ENCODE results near the gene SART3.
"Not testable (repeated sequence)": the region's sequence is repeated elsewhere in the genome, so short reads cannot be mapped to it uniquely, and the experiment has no call there.

Gene SART3

DNA sequence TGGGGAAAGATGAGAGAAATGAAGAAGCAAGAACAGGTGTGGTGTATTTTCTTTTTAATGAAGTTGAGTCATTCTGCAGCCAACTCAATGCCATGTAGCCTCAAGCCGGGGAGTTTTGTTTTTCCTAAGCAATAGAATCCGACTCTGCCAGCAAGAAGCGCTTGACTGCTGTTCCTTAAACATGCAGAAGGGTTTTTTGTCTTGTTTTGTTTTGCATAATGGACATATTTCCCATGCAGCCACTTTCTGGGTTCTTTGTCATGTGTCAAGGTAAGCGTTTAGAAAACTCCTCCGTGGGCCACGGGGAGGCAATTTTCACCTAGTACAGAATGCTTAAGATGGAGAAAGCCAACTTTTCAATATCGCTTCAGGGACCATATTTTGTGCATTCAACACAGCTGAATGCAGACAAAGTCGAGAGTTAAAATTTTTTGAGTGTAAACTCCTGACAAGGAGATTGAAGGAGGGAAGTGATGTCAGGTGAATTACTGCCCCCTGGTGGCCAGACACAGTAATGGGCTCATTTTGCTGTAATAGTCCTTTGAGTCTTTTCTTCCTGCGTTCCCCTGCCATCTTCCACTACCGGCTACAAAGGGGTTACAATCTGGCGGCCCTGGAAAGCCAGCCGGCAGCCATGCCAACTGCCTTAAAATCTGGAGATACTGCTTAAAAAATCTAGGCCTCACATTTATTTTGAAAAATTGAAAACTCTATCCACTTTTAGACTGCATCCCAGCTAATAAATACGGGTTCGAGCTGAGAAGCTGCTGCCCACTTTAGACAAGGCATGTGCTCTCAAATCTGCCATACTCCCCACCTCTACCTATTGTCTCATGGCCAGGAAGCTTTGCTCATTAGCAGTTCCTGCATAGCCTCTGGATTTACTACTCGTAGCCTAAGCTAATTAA lies 49.1 kb downstream of the SART3 start:
- H3K27ac ChIP-seq (ENCODE audit: low read depth, low read length): no peak overlapping the region
- peaks cover 12% of the 10 kb centered on the region for H3K4me1 ChIP-seq (ENCODE audit: insufficient read depth, low read length)
- no peaks in the 10 kb centered on the region for H3K27me3 ChIP-seq (ENCODE audit: control insufficient read depth in 1 of 2, insufficient read depth in 2 of 2, low read length in 2 of 2)
- no peaks in the 10 kb centered on the region for H3K36me3 ChIP-seq (ENCODE audit: insufficient read depth, low read length)
- H3K4me3 ChIP-seq (ENCODE audit: low read depth in 1 of 2, low read length in 2 of 2): no peak overlapping the region
- H3K9ac ChIP-seq (ENCODE audit: low read length): no peak overlapping the region
- H3K9me3 ChIP-seq (ENCODE audit: low read length): no peaks in the 10 kb centered on the region

- Histone ChIP-seq H3K4me3 (ENCODE audit: low read depth in 1 of 2, low read length in 2 of 2) (no peak overlapping the region), H3K9ac (ENCODE audit: low read length) (no peak overlapping the region), H3K27me3 (ENCODE audit: control insufficient read depth in 1 of 2, insufficient read depth in 2 of 2, low read length in 2 of 2) (no peaks in the 10 kb centered on the region), H3K4me1 (ENCODE audit: insufficient read depth, low read length) (peaks cover 4% of the 10 kb centered on the region), H3K9me3 (ENCODE audit: low read length) (no peaks in the 10 kb centered on the region), H3K36me3 (ENCODE audit: insufficient read depth, low read length) (no peaks in the 10 kb centered on the region), H3K27ac (ENCODE audit: low read depth, low read length) (no peak overlapping the region)
Observed at GRCh38 chr12:108510836-108511235, 50.1 kb downstream of the SART3 start.

- Histone ChIP-seq H3K9me3 (ENCODE audit: low read length) (no peaks in the 10 kb centered on the region), H3K4me1 (ENCODE audit: insufficient read depth, low read length) (no peaks in the 10 kb centered on the region), H3K36me3 (ENCODE audit: insufficient read depth, low read length) (no peaks in the 10 kb centered on the region), H3K4me3 (ENCODE audit: low read depth in 1 of 2, low read length in 2 of 2) (no peak overlapping the region), H3K27ac (ENCODE audit: low read depth, low read length) (no peak overlapping the region), H3K9ac (ENCODE audit: low read length) (no peak overlapping the region), H3K27me3 (ENCODE audit: control insufficient read depth in 1 of 2, insufficient read depth in 2 of 2, low read length in 2 of 2) (no peaks in the 10 kb centered on the region)
Observed at GRCh38 chr12:108509806-108510205, 51.2 kb downstream of the SART3 start.

DNA sequence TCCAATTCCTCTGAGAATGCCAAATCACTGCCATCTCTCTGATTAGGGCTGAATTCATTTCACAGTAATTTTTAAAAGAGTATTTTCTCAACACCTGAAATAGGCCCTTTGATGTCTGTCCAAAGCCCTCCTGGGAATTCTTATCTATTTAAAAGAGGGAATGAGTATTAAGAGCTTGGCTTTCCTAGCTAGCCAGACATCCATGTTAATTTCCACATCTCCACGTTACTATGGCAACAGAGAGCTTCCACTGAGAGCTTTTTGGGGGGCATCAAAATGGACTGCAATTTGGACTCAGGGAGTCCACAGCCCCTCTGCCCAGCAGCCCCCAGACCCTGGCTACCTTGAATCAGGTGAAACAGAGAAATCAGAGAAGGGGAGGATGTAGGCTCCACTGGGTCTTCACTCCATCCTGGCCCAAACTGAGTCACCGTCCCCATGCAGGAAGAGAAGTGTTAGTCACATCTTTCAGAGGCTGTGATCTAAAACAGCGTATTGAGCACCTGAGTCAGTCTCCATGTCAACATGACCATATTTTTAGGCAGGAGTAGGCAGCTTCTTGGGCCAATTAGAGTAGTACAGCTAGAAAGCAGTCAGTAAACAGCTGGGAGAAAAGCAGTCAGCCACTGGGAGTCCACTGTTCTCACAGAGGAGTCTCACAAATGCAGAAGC lies 52.9 kb downstream of the SART3 start:
- H3K4me1 ChIP-seq (ENCODE audit: insufficient read depth, low read length): no peaks in the 10 kb centered on the region
- H3K27me3 ChIP-seq (ENCODE audit: control insufficient read depth in 1 of 2, insufficient read depth in 2 of 2, low read length in 2 of 2): no peaks in the 10 kb centered on the region
- no peak overlapping the region for H3K4me3 ChIP-seq (ENCODE audit: low read depth in 1 of 2, low read length in 2 of 2)
- no peaks in the 10 kb centered on the region for H3K36me3 ChIP-seq (ENCODE audit: insufficient read depth, low read length)
- H3K27ac ChIP-seq (ENCODE audit: low read depth, low read length): no peak overlapping the region
- H3K9me3 ChIP-seq (ENCODE audit: low read length): no peaks in the 10 kb centered on the region
- H3K9ac ChIP-seq (ENCODE audit: low read length): no peak overlapping the region

- no peak overlapping the region for H3K4me3 ChIP-seq (ENCODE audit: low read depth in 1 of 2, low read length in 2 of 2)
- H3K9ac ChIP-seq (ENCODE audit: low read length): no peak overlapping the region
- no peaks in the 10 kb centered on the region for H3K27me3 ChIP-seq (ENCODE audit: control insufficient read depth in 1 of 2, insufficient read depth in 2 of 2, low read length in 2 of 2)
- no peaks in the 10 kb centered on the region for H3K9me3 ChIP-seq (ENCODE audit: low read length)
- H3K36me3 ChIP-seq (ENCODE audit: insufficient read depth, low read length): no peaks in the 10 kb centered on the region
- H3K4me1 ChIP-seq (ENCODE audit: insufficient read depth, low read length): no peaks in the 10 kb centered on the region
- no peak overlapping the region for H3K27ac ChIP-seq (ENCODE audit: low read depth, low read length)
Observed at GRCh38 chr12:108505129-108505528, 55.8 kb downstream of the SART3 start.

DNA sequence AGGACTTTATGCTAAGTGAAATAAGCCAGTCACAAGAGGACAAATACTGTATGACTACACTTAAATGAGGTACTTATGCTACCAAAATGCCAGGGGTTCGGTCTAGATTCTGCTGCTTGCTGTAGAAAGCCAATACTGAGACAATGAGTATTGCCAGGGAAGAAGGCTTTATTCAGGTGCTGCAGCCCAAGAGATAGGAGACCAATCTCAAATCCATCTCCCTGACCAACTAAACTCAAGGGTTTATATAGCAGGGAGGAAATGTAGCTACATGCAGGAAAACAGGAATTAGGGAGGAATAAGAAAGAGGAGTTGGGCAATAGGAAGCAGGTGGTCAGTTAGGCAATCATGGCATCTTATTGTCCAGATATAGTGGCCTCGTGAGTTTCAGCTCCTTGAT lies 58.1 kb downstream of the SART3 start:
- H3K4me3 ChIP-seq (ENCODE audit: low read depth in 1 of 2, low read length in 2 of 2): no peak overlapping the region
- no peaks in the 10 kb centered on the region for H3K36me3 ChIP-seq (ENCODE audit: insufficient read depth, low read length)
- no peak overlapping the region for H3K9ac ChIP-seq (ENCODE audit: low read length)
- no peak overlapping the region for H3K27ac ChIP-seq (ENCODE audit: low read depth, low read length)
- peaks cover 0 to 5% of the 10 kb centered on the region in 2 donors for H3K27me3 ChIP-seq (ENCODE audit: control insufficient read depth in 1 of 2, insufficient read depth in 2 of 2, low read length in 2 of 2)
- H3K9me3 ChIP-seq (ENCODE audit: low read length): no peaks in the 10 kb centered on the region
- no peaks in the 10 kb centered on the region for H3K4me1 ChIP-seq (ENCODE audit: insufficient read depth, low read length)

DNA sequence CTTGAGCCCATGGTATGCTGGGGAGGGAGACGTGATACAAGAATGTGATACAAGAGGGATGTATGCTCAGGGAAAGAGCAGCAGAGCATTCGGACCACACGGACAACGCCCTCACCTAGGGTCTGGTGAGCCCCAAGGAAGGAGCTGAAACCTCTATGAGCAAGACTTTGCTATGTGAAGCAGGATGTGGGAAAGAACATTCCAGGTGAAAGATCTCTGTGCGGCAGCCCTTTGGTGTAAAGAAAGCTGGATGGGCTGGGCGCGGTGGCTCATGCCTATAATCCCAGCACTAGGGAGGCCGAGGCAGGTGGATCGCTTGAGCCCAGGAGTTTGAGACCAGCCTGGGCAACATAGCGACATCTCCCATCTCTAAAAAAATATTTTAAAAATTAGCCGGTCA lies 62.8 kb downstream of the SART3 start:
- Histone ChIP-seq H3K9me3 (ENCODE audit: low read length) (no peaks in the 10 kb centered on the region), H3K36me3 (ENCODE audit: insufficient read depth, low read length) (no peaks in the 10 kb centered on the region), H3K4me3 (ENCODE audit: low read depth in 1 of 2, low read length in 2 of 2) (no peak overlapping the region), H3K9ac (ENCODE audit: low read length) (no peak overlapping the region), H3K27me3 (ENCODE audit: control insufficient read depth in 1 of 2, insufficient read depth in 2 of 2, low read length in 2 of 2) (peaks cover 0 to 14% of the 10 kb centered on the region in 2 donors), H3K27ac (ENCODE audit: low read depth, low read length) (no peak overlapping the region), H3K4me1 (ENCODE audit: insufficient read depth, low read length) (no peaks in the 10 kb centered on the region)

DNA sequence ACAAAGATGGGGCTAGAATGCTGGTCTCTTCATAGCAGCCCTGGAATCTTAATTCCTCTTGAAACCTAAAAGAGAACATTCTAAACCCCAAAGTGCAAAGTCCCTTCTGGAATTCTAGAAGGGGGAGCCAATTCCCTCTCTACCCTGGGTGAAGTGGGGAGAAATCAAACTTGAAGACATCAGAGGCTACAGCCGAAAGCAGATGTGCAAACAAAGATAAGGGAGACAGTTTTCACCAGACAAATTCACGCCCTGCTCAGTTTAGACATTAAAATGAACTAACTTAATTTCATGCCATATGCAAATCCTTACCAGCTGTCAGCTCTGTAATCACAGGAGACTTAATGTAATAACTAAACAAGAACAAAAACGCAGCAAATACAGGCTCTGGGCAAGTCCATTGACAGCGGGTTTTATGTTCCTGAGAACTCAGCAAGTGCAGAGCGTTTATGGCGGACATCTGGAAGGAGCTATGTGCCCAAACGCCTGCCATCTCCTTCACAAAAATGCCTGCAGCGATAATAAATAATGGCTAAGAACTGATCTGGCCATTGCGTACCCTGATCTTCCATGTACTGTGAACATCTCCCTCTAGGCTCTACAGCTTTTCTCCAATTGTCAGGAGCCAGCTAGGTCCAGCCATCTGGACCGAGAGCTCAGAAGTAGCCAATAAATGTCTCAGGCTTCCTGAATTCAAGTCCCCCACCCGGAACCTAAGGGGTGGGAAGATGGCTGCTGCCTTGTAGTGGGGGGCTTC lies 65.0 kb downstream of the SART3 start:
- H3K4me1 ChIP-seq (ENCODE audit: insufficient read depth, low read length): no peaks in the 10 kb centered on the region
- no peak overlapping the region for H3K4me3 ChIP-seq (ENCODE audit: low read depth in 1 of 2, low read length in 2 of 2)
- H3K27ac ChIP-seq (ENCODE audit: low read depth, low read length): no peak overlapping the region
- peaks cover 0 to 14% of the 10 kb centered on the region in 2 donors for H3K27me3 ChIP-seq (ENCODE audit: control insufficient read depth in 1 of 2, insufficient read depth in 2 of 2, low read length in 2 of 2)
- H3K9ac ChIP-seq (ENCODE audit: low read length): no peak overlapping the region
- H3K36me3 ChIP-seq (ENCODE audit: insufficient read depth, low read length): no peaks in the 10 kb centered on the region
- H3K9me3 ChIP-seq (ENCODE audit: low read length): no peaks in the 10 kb centered on the region

DNA sequence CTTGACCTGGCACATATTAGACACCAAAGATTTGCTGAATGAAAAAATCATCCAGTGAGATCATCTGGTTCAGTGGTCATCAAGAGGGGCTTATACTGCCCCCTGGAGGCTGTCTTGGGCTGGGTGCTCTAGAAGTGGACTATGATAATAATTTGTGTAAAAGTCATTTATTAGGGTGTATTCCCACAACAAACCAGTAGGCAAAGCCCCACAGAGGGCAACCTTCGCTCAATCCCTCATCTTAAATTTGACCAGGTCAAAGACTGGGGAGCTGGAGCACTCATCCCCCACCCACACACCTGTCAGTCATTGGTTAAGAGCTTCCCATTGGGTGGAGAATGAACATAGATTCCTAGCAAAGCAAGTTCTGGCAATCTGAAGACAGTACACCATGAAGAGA lies 65.9 kb downstream of the SART3 start:
- no peaks in the 10 kb centered on the region for H3K36me3 ChIP-seq (ENCODE audit: insufficient read depth, low read length)
- no peak overlapping the region for H3K9ac ChIP-seq (ENCODE audit: low read length)
- no peaks in the 10 kb centered on the region for H3K4me1 ChIP-seq (ENCODE audit: insufficient read depth, low read length)
- no peak overlapping the region for H3K4me3 ChIP-seq (ENCODE audit: low read depth in 1 of 2, low read length in 2 of 2)
- H3K9me3 ChIP-seq (ENCODE audit: low read length): no peaks in the 10 kb centered on the region
- H3K27ac ChIP-seq (ENCODE audit: low read depth, low read length): no peak overlapping the region
- peaks cover 0 to 13% of the 10 kb centered on the region in 2 donors for H3K27me3 ChIP-seq (ENCODE audit: control insufficient read depth in 1 of 2, insufficient read depth in 2 of 2, low read length in 2 of 2)

- peaks cover 0 to 9% of the 10 kb centered on the region in 2 donors for H3K27me3 ChIP-seq (ENCODE audit: control insufficient read depth in 1 of 2, insufficient read depth in 2 of 2, low read length in 2 of 2)
- H3K4me1 ChIP-seq (ENCODE audit: insufficient read depth, low read length): no peaks in the 10 kb centered on the region
- H3K27ac ChIP-seq (ENCODE audit: low read depth, low read length): no peak overlapping the region
- H3K9me3 ChIP-seq (ENCODE audit: low read length): no peaks in the 10 kb centered on the region
- no peak overlapping the region for H3K9ac ChIP-seq (ENCODE audit: low read length)
- H3K4me3 ChIP-seq (ENCODE audit: low read depth in 1 of 2, low read length in 2 of 2): no peak overlapping the region
- H3K36me3 ChIP-seq (ENCODE audit: insufficient read depth, low read length): no peaks in the 10 kb centered on the region
Observed at GRCh38 chr12:108491256-108491655, 69.7 kb downstream of the SART3 start.

DNA sequence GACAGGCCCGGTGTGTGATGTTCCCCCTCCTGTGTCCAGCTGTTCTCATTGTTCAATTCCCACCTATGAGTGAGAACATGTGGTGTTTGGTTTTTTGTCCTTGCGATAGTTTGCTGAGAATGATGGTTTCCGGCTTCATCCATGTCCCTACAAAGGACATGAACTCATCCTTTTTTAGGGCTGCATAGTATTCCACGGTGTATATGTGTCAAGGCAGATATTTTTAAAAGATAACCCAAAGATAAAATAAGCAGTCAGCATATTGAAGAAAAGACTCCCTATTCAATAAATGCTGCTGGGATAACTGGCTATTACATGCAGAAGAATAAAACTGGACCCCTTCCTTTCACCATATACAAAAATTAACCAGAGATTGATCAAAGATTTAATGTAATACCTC lies 73.9 kb downstream of the SART3 start:
- not testable (repeated sequence) for H3K4me1 ChIP-seq (ENCODE audit: insufficient read depth, low read length); H3K27ac ChIP-seq (ENCODE audit: low read depth, low read length); H3K27me3 ChIP-seq (ENCODE audit: control insufficient read depth in 1 of 2, insufficient read depth in 2 of 2, low read length in 2 of 2); H3K4me3 ChIP-seq (ENCODE audit: low read depth in 1 of 2, low read length in 2 of 2); H3K9me3 ChIP-seq (ENCODE audit: low read length); H3K9ac ChIP-seq (ENCODE audit: low read length); H3K36me3 ChIP-seq (ENCODE audit: insufficient read depth, low read length)
